MM.1S (cell line): ENCODE results near the gene OR1L8.

Source experiments
- EZH2 ChIP-seq: fragments of 300-600 bp; sonication (generic); optimal IDR thresholded peaks from 2 replicates; pipeline ENCODE3; 2017; ENCODE audit warnings: low read depth, mild to moderate bottlenecking, antibody characterized with exemption, low read length, mixed read lengths
- EZH2phosphoT487 ChIP-seq: fragments of 300-600 bp; sonication (generic); IDR thresholded peaks from 2 replicates; pipeline ENCODE4 v1.6.1; 2018; ENCODE audit warnings: antibody characterized with exemption, low read length
- TF ChIP-seq, protein P1 (sequence below): fragments of 300-600 bp; sonication (generic); IDR thresholded peaks from 2 replicates; pipeline ENCODE4 v1.5.1; 2016; ENCODE audit warnings: antibody characterized with exemption, low read length, mixed read lengths

DNA sequence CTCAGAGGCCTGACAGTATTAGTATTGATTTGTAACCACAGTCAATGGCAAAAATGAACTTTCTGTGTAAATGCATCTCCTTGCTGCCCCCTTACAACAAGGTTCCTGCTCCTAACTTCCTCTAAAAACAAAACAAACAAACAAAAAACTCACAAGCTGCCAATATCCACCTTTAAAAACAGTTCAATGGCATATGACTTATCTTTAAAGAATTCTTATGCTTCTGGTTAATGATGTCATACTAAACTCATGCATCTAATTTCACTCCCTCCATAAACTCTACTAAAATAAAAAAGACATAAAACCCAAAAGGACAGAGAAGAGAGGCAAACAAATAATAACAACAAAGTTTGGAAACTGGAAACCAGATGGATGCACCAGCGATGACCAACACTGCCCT lies 47.0 kb downstream of the OR1L8 start:
- TF ChIP-seq, protein P1, sequence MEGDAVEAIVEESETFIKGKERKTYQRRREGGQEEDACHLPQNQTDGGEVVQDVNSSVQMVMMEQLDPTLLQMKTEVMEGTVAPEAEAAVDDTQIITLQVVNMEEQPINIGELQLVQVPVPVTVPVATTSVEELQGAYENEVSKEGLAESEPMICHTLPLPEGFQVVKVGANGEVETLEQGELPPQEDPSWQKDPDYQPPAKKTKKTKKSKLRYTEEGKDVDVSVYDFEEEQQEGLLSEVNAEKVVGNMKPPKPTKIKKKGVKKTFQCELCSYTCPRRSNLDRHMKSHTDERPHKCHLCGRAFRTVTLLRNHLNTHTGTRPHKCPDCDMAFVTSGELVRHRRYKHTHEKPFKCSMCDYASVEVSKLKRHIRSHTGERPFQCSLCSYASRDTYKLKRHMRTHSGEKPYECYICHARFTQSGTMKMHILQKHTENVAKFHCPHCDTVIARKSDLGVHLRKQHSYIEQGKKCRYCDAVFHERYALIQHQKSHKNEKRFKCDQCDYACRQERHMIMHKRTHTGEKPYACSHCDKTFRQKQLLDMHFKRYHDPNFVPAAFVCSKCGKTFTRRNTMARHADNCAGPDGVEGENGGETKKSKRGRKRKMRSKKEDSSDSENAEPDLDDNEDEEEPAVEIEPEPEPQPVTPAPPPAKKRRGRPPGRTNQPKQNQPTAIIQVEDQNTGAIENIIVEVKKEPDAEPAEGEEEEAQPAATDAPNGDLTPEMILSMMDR = no peak
- no peak for TF ChIP-seq EZH2
- TF ChIP-seq EZH2phosphoT487 = no peak
